NT2/D1 (cell line): ENCODE data around the gene NHS.

ENCODE experiments used
- SUZ12 ChIP-seq: IDR thresholded peaks from 2 replicates; pipeline ENCODE4 v1.6.1; 2011; ENCODE audit not compliant: insufficient read length, insufficient read depth; ENCODE audit errors: extremely low read depth
- YY1 ChIP-seq: IDR thresholded peaks from 2 replicates; pipeline ENCODE4 v1.6.1; 2011; ENCODE audit not compliant: insufficient read length, insufficient read depth
- ZNF274 ChIP-seq: IDR thresholded peaks from 2 replicates; pipeline ENCODE4 v1.6.1; 2011; ENCODE audit warnings: mild to moderate bottlenecking, low read depth, low read length

DNA sequence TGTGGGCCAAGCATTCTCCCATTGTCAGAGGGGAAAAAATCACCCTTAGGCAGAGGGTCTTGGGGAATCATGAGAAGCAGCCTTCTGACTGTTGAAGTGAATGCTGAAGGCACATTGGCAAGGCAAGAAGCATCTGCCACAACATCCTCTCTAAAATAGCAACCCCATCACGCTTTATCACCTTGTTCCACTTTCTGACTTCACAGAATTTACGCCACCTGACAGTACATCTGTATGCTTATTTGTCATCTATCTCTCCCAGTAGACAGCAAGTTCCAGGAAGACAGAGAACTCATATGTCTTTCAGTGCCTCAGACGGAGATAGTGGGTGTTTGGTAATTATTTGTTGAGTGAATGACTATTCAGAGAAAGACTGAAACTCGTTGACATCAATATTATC lies 293.9 kb downstream of the NHS start:
- TF ChIP-seq ZNF274, result no peak
- TF ChIP-seq YY1, result no peak
- no peak for TF ChIP-seq SUZ12
